Measurements from ENCODE around the gene PNKP.

Gene PNKP

GRCh38 chr19:49818649-49819370, 48.6 kb downstream of the PNKP start:
- no peak for DNase-seq (ENCODE audit: low spot score)

DNA sequence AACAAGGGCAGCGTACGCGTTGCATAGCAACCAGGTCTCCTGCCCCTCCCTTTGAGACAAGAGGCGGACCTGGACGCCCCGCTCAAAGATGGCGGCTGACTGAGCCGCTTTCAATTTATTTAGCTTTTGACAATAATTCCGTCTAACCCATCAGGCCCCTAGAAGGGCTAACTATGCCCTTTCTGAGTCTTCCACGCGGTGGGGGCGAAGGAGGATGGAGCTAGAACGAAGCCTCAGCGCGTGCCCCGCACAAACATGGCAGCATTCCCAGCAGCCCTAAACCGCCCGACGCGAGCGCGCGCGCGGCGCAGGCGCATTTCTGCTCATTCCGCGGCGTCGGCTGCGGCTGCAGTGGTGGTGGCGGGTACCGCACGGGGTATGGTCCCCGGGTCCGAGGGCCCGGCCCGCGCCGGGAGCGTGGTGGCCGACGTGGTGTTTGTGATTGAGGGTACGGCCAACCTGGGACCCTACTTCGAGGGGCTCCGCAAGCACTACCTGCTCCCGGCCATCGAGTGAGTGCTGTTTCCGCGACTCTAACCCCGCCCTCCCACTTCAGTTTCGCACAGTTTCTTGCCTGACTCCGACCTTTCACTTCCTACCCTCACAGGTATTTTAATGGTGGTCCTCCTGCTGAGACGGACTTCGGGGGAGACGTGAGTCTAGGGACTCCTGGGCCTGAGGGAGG, 49.3 kb downstream of the PNKP start, which contains the start of gene MED25:
MED25 (plus strand) TSS at position 326 of the 685 bp plus-strand sequence; CDS start at position 379, 53 bp downstream.
- DNase-seq (ENCODE audit: low spot score), result peak; percentile 90

- no peak for DNase-seq (ENCODE audit: low spot score)
Measured at GRCh38 chr19:49816590-49816989, 50.8 kb downstream of the PNKP start.

DNA sequence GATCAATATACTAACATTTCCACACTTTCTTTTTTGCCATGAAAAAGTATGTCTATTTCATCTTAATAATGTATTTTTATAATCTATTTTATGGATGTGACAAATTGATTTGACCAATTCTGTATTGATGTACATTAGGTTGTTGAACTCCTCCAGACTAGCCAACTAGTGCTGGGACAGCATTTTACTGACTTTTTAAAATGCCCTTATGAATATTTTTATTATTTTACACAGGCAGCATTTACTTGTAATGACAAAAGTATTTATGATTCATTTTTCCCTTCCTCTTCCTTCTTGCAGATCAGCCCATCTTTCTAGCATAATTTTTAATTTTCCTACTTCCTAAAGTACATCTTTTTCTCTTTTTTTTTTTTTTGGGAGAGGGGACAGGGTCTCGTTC, 53.4 kb downstream of the PNKP start:
- DNase-seq (ENCODE audit: low spot score), result no peak

- peak; percentile 99 for DNase-seq (ENCODE audit: low spot score)
Measured at GRCh38 chr19:49812997-49813861, 54.1 kb downstream of the PNKP start, which contains the start of gene FUZ. Gene FUZ (minus strand): TSS chr19:49813292. CDS start chr19:49813106, 186 bp downstream.

DNA sequence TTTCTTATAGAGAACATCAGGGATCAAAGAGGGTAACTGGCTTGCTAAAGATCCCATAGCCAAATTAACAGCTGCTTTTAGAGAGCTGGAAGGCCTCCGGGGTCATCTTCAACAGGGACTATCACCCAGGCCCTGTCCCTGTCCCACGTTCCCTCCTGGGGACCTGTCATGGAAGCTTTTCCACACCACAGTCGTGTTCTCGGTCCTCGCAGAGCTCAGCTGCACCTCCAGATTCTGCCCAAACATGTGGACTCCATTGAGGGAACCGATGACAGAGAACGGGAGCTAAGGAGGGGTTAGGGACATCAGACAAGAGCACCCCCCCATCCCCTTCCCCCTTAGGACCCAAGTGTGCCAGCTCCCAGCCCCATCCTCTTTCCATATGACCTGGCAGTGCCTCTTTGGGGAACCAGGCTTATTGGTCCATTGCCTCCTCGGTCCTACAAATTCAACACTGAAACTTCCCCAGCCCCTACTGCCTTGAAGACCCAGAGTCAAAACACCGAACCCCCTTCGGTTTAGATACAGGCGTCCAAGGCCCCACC, 54.9 kb downstream of the PNKP start:
- no peak for DNase-seq (ENCODE audit: low spot score)

- DNase-seq (ENCODE audit: low spot score), result no peak
Measured at GRCh38 chr19:49811328-49811727, 56.0 kb downstream of the PNKP start.

Data from cerebellar cortex (tissue), 1 donor.